HEK293 (cell line): ENCODE results near the gene PPHLN1.

Experiments used
- BCL11B ChIP-seq: fragments of 450-650 bp; formaldehyde crosslinking; IDR thresholded peaks from 2 replicates; pipeline ENCODE4 v1.5.1; 2016; ENCODE audit warnings: low read depth, missing biosample characterization, missing genetic modification characterization
- SP3 ChIP-seq: fragments of 450-650 bp; formaldehyde crosslinking; IDR thresholded peaks from 2 replicates; pipeline ENCODE4 v1.5.1; 2016; ENCODE audit warnings: missing biosample characterization, missing genetic modification characterization
- ZNF202 ChIP-seq: fragments of 450-650 bp; formaldehyde crosslinking; IDR thresholded peaks from 2 replicates; pipeline ENCODE4 v1.5.1; 2016; ENCODE audit warnings: missing biosample characterization, missing genetic modification characterization, borderline replicate concordance
- ZNF223 ChIP-seq: fragments of 450-650 bp; formaldehyde crosslinking; IDR thresholded peaks from 2 replicates; pipeline ENCODE4 v1.5.1; 2016; ENCODE audit warnings: missing biosample characterization, missing genetic modification characterization
- ZNF274 ChIP-seq, 2 experiments: fragments of 200-500 bp in 1 of 2; fragments of 450-650 bp in 1 of 2; sonication (Bioruptor generic) in 1 of 2; formaldehyde crosslinking in 1 of 2; IDR thresholded peaks; 2 replicates each; pipeline versions ENCODE4 v1.5.1 to v1.6.1; 2014 to 2016; ENCODE audit warnings: borderline replicate concordance in 1 of 2, inconsistent platforms in 1 of 2, low read length in 1 of 2, missing biosample characterization in 1 of 2, missing genetic modification characterization in 1 of 2
- ZNF561 ChIP-seq: fragments of 450-650 bp; IDR thresholded peaks from 2 replicates; pipeline ENCODE4 v1.5.1; 2018; ENCODE audit warnings: missing biosample characterization, missing genetic modification characterization, borderline replicate concordance
- ZNF777 ChIP-seq: fragments of 450-650 bp; formaldehyde crosslinking; IDR thresholded peaks from 2 replicates; pipeline ENCODE4 v1.5.1; 2017; ENCODE audit warnings: missing biosample characterization, missing genetic modification characterization, borderline replicate concordance
- ZNF830 ChIP-seq: fragments of 450-650 bp; IDR thresholded peaks from 2 replicates; pipeline ENCODE4 v1.5.0; 2018; ENCODE audit warnings: missing biosample characterization, missing genetic modification characterization, low read depth, mild to moderate bottlenecking, moderate library complexity
- TF ChIP-seq, protein P1 (sequence below): fragments of 450-650 bp; formaldehyde crosslinking; IDR thresholded peaks from 2 replicates; pipeline ENCODE4 v1.5.1; 2016; ENCODE audit warnings: missing biosample characterization, missing genetic modification characterization
- TF ChIP-seq, protein P2 (sequence below): fragments of 450-650 bp; IDR thresholded peaks from 2 replicates; pipeline ENCODE4 v1.5.1; 2018; ENCODE audit warnings: missing biosample characterization, mild to moderate bottlenecking, missing genetic modification characterization

DNA sequence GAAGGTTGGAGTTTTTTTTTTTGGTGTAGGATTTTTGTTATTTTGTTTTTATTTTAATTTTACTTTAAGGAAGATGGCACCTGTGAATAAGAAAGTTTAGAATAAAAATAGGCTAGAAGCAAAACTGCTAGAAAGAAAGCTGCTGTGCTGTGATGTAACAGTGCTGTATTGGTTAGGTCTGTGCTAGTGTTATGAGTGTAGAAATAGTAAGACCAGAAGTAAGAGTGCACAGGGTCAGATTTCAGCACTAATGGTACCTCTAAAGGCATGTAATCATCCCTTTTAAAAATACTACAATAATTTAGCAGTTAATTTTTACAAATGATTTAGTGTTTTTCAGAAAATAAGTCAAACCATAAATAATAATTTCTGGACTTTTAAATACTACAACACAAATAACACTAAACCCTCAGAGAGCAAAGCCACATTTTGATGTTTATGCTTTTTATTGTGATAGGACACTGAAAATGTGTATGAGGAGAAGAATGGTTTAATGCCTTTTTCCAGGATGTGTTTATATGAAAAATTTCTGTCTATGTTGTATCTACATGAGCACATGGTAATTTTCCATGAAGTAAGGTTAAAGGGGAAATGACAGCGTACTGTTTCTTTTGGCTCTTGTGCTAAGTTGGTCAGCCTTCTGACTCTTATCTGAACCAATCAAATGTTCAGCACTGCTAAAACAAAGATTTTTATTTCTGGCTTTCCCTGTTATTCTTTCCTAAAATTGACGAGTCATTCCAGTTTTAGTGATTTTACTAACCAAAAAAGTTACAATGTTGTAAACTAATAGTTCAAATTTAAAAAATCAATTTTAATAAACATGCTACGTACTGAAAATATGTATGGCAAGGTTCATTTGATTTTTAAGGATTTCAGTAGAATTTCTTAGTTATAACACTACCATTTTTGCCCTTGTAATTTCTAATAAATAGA, 96.1 kb downstream of the PPHLN1 start:
- no peak for TF ChIP-seq ZNF223 (tag by site-specific recombination)
- TF ChIP-seq, protein P1, sequence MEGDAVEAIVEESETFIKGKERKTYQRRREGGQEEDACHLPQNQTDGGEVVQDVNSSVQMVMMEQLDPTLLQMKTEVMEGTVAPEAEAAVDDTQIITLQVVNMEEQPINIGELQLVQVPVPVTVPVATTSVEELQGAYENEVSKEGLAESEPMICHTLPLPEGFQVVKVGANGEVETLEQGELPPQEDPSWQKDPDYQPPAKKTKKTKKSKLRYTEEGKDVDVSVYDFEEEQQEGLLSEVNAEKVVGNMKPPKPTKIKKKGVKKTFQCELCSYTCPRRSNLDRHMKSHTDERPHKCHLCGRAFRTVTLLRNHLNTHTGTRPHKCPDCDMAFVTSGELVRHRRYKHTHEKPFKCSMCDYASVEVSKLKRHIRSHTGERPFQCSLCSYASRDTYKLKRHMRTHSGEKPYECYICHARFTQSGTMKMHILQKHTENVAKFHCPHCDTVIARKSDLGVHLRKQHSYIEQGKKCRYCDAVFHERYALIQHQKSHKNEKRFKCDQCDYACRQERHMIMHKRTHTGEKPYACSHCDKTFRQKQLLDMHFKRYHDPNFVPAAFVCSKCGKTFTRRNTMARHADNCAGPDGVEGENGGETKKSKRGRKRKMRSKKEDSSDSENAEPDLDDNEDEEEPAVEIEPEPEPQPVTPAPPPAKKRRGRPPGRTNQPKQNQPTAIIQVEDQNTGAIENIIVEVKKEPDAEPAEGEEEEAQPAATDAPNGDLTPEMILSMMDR, result no peak
- no peak for TF ChIP-seq BCL11B
- TF ChIP-seq SP3 (tag by site-specific recombination), result no peak
- TF ChIP-seq ZNF202, result no peak
- TF ChIP-seq ZNF274 (IDR thresholded peaks at IDR 0.05; ENCODE audit: low read length), result no peak
- no peak for TF ChIP-seq ZNF274 (tag by site-specific recombination; IDR thresholded peaks at IDR 0.05; ENCODE audit: borderline replicate concordance)
- TF ChIP-seq ZNF561 (tag by site-specific recombination), result no peak
- no peak for TF ChIP-seq ZNF777 (tag by site-specific recombination)
- TF ChIP-seq, protein P2, sequence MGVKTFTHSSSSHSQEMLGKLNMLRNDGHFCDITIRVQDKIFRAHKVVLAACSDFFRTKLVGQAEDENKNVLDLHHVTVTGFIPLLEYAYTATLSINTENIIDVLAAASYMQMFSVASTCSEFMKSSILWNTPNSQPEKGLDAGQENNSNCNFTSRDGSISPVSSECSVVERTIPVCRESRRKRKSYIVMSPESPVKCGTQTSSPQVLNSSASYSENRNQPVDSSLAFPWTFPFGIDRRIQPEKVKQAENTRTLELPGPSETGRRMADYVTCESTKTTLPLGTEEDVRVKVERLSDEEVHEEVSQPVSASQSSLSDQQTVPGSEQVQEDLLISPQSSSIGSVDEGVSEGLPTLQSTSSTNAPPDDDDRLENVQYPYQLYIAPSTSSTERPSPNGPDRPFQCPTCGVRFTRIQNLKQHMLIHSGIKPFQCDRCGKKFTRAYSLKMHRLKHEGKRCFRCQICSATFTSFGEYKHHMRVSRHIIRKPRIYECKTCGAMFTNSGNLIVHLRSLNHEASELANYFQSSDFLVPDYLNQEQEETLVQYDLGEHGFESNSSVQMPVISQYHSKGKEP (tag by site-specific recombination), result no peak
- TF ChIP-seq ZNF830, result no peak
